HCT116 (cell line): Measurements from ENCODE around the gene PXDN. TPM values are rescaled to one million over a fixed set of nuclear protein-coding genes. Genes with fewer than 3 reads are reported as not detected.

Source experiments
- ATAC-seq: fragments of 200-7000 bp; cut with Tn5 transposase; 2 replicates; pipeline ENCODE4 v1.9.1; 2020; ENCODE audit warnings: mild to moderate bottlenecking, moderate library complexity
- BruUV-seq: library from RNA; stranded (reverse); fragments of 400-500 nt; replicated peaks from 2 replicates; lab custom pipeline; 2021; lab: Mats Ljungman, UMichigan
- CTCF ChIA-PET: fragments of 300-600 bp; sonication (Branson Sonifier 250); formaldehyde crosslinking; loops from one replicate; lab custom pipeline; 2021; ENCODE audit warnings: antibody characterized with exemption; lab: Charles Lee
- POLR2A ChIA-PET: fragments of 300-600, 350-600 bp; sonication (Branson Sonifier 250); formaldehyde crosslinking; loops from one replicate; lab custom pipeline; 2021; ENCODE audit warnings: antibody characterized with exemption; lab: Charles Lee
- RAD21 ChIA-PET, 2 experiments: fragments of 300-600 bp; sonication (Branson Sonifier 250); formaldehyde crosslinking; loops; one replicate each; lab custom pipeline; 2023; ENCODE audit warnings: low total read pairs in 2 of 2; ENCODE audit not compliant: uncharacterized antibody in 2 of 2, unreplicated experiment in 2 of 2, low non-redundant PET in 1 of 2; lab: Charles Lee
- DNase-seq: peaks from one replicate; pipeline ENCODE4 v3.0.0-alpha.2; 2010; ENCODE audit warnings: low read depth, low spot score
- H2AFZ ChIP-seq: fragments of 200-600 bp; shearing (Covaris generic), sonication (generic); 2 replicates; pipeline ENCODE4 v1.6.1; 2017; ENCODE audit warnings: low read depth, mixed run types, mixed read lengths, antibody characterized with exemption, low read length; ENCODE audit not compliant: poor library complexity, severe bottlenecking
- H3K27ac ChIP-seq: 2 replicates; pipeline ENCODE4 v1.5.1; 2012; ENCODE audit warnings: low read depth, low read length
- H3K27me3 ChIP-seq: fragments of 200-600 bp; sonication (generic); 2 replicates; pipeline ENCODE4 v1.6.1; 2016; ENCODE audit warnings: mixed run types, low read length, mixed read lengths; ENCODE audit not compliant: insufficient read depth
- H3K36me3 ChIP-seq, 2 experiments: fragments of 200-500 bp in 1 of 2; fragments of 200-600 bp in 1 of 2; sonication (Bioruptor generic) in 1 of 2; sonication (generic) in 1 of 2; 2 replicates each; pipeline versions ENCODE4 v1.5.1 to v1.6.1; 2014 to 2016; ENCODE audit warnings: low read length in 2 of 2, inconsistent platforms in 1 of 2, mixed read lengths in 1 of 2, mixed run types in 1 of 2; ENCODE audit not compliant: insufficient read depth in 2 of 2, control insufficient read depth in 1 of 2
- H3K4me1 ChIP-seq, 2 experiments: fragments of 200-600 bp in 1 of 2; sonication (generic) in 1 of 2; 2 replicates each; pipeline versions ENCODE4 v1.5.1 to v1.6.1; 2012 to 2017; ENCODE audit warnings: low read length in 2 of 2, inconsistent platforms in 1 of 2, mild to moderate bottlenecking in 1 of 2, mixed read lengths in 1 of 2, mixed run types in 1 of 2, moderate library complexity in 1 of 2; ENCODE audit not compliant: insufficient read depth in 2 of 2, control insufficient read depth in 1 of 2
- H3K4me2 ChIP-seq: fragments of 200-600 bp; sonication (generic); 2 replicates; pipeline ENCODE4 v1.6.1; 2017; ENCODE audit warnings: mixed run types, low read length, mixed read lengths
- H3K4me3 ChIP-seq, 2 experiments: fragments of 200-600 bp in 1 of 2; sonication (generic) in 1 of 2; replicated peaks in 1 of 2; 2 replicates each; pipeline ENCODE4 v1.5.1; 2011 to 2016; ENCODE audit warnings: low read length in 2 of 2, control low read depth in 1 of 2, low read depth in 1 of 2, mild to moderate bottlenecking in 1 of 2, mixed read lengths in 1 of 2, mixed run types in 1 of 2
- H3K79me2 ChIP-seq: fragments of 200-600 bp; sonication (generic); 2 replicates; pipeline ENCODE4 v1.6.1; 2017; ENCODE audit warnings: mild to moderate bottlenecking, mixed run types, low read length, moderate library complexity, mixed read lengths; ENCODE audit not compliant: insufficient read depth
- H3K9ac ChIP-seq: fragments of 200-600 bp; sonication (generic); 2 replicates; pipeline ENCODE4 v1.6.1; 2016; ENCODE audit warnings: low read length, mixed read lengths
- H3K9me2 ChIP-seq: fragments of 200-600 bp; sonication (generic), shearing (Covaris generic); 2 replicates; pipeline ENCODE4 v1.6.1; 2017; ENCODE audit warnings: mixed run types, mild to moderate bottlenecking, moderate library complexity; ENCODE audit not compliant: insufficient read depth
- H3K9me3 ChIP-seq, 2 experiments: fragments of 200-500 bp in 1 of 2; fragments of 200-600 bp in 1 of 2; sonication (Bioruptor generic) in 1 of 2; sonication (generic) in 1 of 2; 2 replicates each; pipeline ENCODE4 v1.6.1; 2014 to 2017; ENCODE audit warnings: low read length in 2 of 2, mixed read lengths in 2 of 2, inconsistent platforms in 1 of 2, low read depth in 1 of 2, mild to moderate bottlenecking in 1 of 2, mixed run types in 1 of 2, moderate library complexity in 1 of 2; ENCODE audit not compliant: control insufficient read depth in 1 of 2, insufficient read depth in 1 of 2
- H4K20me1 ChIP-seq: fragments of 200-600 bp; sonication (generic), shearing (Covaris generic); 2 replicates; pipeline ENCODE4 v1.6.1; 2017; ENCODE audit warnings: mixed run types, mild to moderate bottlenecking, moderate library complexity; ENCODE audit not compliant: insufficient read depth
- ATF3 ChIP-seq: IDR thresholded peaks from 2 replicates; pipeline ENCODE4 v1.6.1; 2012
- CTCF ChIP-seq, 3 experiments: fragments of 200-600 bp in 1 of 3; sonication (generic) in 1 of 3; IDR thresholded peaks in 2 of 3; conservative IDR thresholded peaks in 1 of 3; 2 replicates each; pipeline ENCODE4 v1.5.1; 2012 to 2017; ENCODE audit warnings: low read depth in 2 of 3, low read length in 2 of 3, antibody characterized with exemption in 1 of 3, borderline replicate concordance in 1 of 3, control low read depth in 1 of 3, mild to moderate bottlenecking in 1 of 3, mixed read lengths in 1 of 3, mixed run types in 1 of 3, moderate library complexity in 1 of 3; ENCODE audit not compliant: insufficient read depth in 1 of 3
- EGR1 ChIP-seq: IDR thresholded peaks from 2 replicates; pipeline ENCODE4 v1.6.1; 2012; ENCODE audit warnings: low read depth
- ELF1 ChIP-seq: IDR thresholded peaks from 2 replicates; pipeline ENCODE4 v1.6.1; 2012; ENCODE audit warnings: low read depth, borderline replicate concordance
- EZH2 ChIP-seq: fragments of 200-600 bp; sonication (generic); IDR thresholded peaks from 2 replicates; pipeline ENCODE4 v1.6.1; 2017; ENCODE audit warnings: antibody characterized with exemption, mixed run types
- EZH2phosphoT487 ChIP-seq: fragments of 200-600 bp; IDR thresholded peaks from 2 replicates; pipeline ENCODE4 v1.6.1; 2018; ENCODE audit warnings: antibody characterized with exemption, borderline replicate concordance
- FOSL1 ChIP-seq: IDR thresholded peaks from 2 replicates; pipeline ENCODE4 v1.6.1; 2012; ENCODE audit warnings: low read depth
- JUND ChIP-seq: IDR thresholded peaks from 2 replicates; pipeline ENCODE4 v1.6.1; 2012
- MAX ChIP-seq: IDR thresholded peaks from 2 replicates; pipeline ENCODE4 v1.6.1; 2012
- POLR2A ChIP-seq: IDR thresholded peaks from 2 replicates; pipeline ENCODE4 v1.7.0; 2011; ENCODE audit warnings: borderline replicate concordance; ENCODE audit not compliant: insufficient read depth, insufficient read length; ENCODE audit errors: extremely low read depth
- POLR2AphosphoS5 ChIP-seq: IDR thresholded peaks from 2 replicates; pipeline ENCODE4 v1.6.1; 2011; ENCODE audit warnings: mild to moderate bottlenecking, low read depth, low read length, moderate library complexity
- REST ChIP-seq: IDR thresholded peaks from 2 replicates; pipeline ENCODE4 v1.6.1; 2012; ENCODE audit warnings: low read depth
- SIN3A ChIP-seq: IDR thresholded peaks from 2 replicates; pipeline ENCODE4 v1.6.1; 2012; ENCODE audit warnings: low read depth
- SP1 ChIP-seq: IDR thresholded peaks from 2 replicates; pipeline ENCODE4 v1.6.1; 2012; ENCODE audit warnings: low read depth
- SRF ChIP-seq: IDR thresholded peaks from 2 replicates; pipeline ENCODE4 v1.6.1; 2012; ENCODE audit warnings: low read depth
- TCF7L2 ChIP-seq: IDR thresholded peaks from 2 replicates; pipeline ENCODE4 v1.7.0; 2011; ENCODE audit warnings: borderline replicate concordance, inconsistent platforms; ENCODE audit not compliant: insufficient read depth, insufficient read length; ENCODE audit errors: extremely low read depth
- YY1 ChIP-seq: IDR thresholded peaks from 2 replicates; pipeline ENCODE4 v1.6.1; 2011; ENCODE audit warnings: low read length, low read depth, moderate library complexity, mild to moderate bottlenecking; ENCODE audit not compliant: insufficient replicate concordance; ENCODE audit errors: extremely low read depth
- ZNF274 ChIP-seq: fragments of 200-500 bp; sonication (Bioruptor generic); IDR thresholded peaks from 2 replicates; pipeline ENCODE4 v1.6.1; 2014; ENCODE audit warnings: mild to moderate bottlenecking, low read depth, low read length, inconsistent platforms
- intact Hi-C: fragments of 100-400 bp; cut with micrococcal nuclease; formaldehyde crosslinking; loops from 2 replicates; pipeline ENCODE4 v1.10.0; 2022
- total RNA-seq: library from RNA; stranded (reverse); gene quantifications from one replicate; pipeline ENCODE4 v1.2.1, GENCODE V29; 2021; ENCODE audit not compliant: unreplicated experiment

PXDN gene
- total RNA-seq, 1 experiment from 2014 or later: 10.7 TPM

- H3K36me3 ChIP-seq: no peaks in the 10 kb centered on the region
- no TSS peak for BruUV-seq
- DNase-seq (no peak), ATAC-seq (no peak)
- H3K9me2 ChIP-seq: no peaks in the 10 kb centered on the region
- no peaks in the 10 kb centered on the region for H3K79me2 ChIP-seq
- no peak overlapping the region for H3K9ac ChIP-seq
- peaks cover 31% of the 10 kb centered on the region for H3K27me3 ChIP-seq
- no peaks in the 10 kb centered on the region for H3K9me3 ChIP-seq
- TF ChIP-seq POLR2AphosphoS5: no peak
- TF ChIP-seq SP1: no peak
- no peak for TF ChIP-seq TCF7L2
- TF ChIP-seq EZH2: no peak
- TF ChIP-seq MAX: no peak
- TF ChIP-seq CTCF (IDR thresholded peaks at IDR 0.05 in 2 of 3, conservative IDR thresholded peaks at IDR 0.05 in 1 of 3; ENCODE audit: borderline replicate concordance in 1 of 3, insufficient read depth in 1 of 3, low read depth in 2 of 3, low read length in 2 of 3): no peak
- TF ChIP-seq JUND: no peak
- no peak for TF ChIP-seq ATF3
- no peak for TF ChIP-seq EGR1
- no peak for TF ChIP-seq FOSL1
- TF ChIP-seq YY1: no peak
- no peak for TF ChIP-seq SRF
- TF ChIP-seq ELF1: no peak
- TF ChIP-seq SIN3A: no peak
- no peak for TF ChIP-seq POLR2A
- no peak for TF ChIP-seq REST
- no peak for TF ChIP-seq ZNF274
- TF ChIP-seq EZH2phosphoT487: no peak
- no peak overlapping the region for H3K4me2 ChIP-seq
- intact Hi-C loops: no loop called here
- CTCF ChIA-PET: no interaction called here
- no peak overlapping the region for H3K27ac ChIP-seq
- H2AFZ ChIP-seq: no peak overlapping the region
- no peak overlapping the region for H3K4me3 ChIP-seq
- RAD21 ChIA-PET: no interaction called here
- POLR2A ChIA-PET: no interaction called here
- peaks cover 2 to 7% of the 10 kb centered on the region in 2 experiments; a peak in 3 of 4 replicates for H3K4me1 ChIP-seq
- no peaks in the 10 kb centered on the region for H4K20me1 ChIP-seq
These were observed 134.7 kb downstream of the PXDN start for GRCh38 chr2:1609485-1610095.
